GM12865 (cell line): ENCODE results near the gene BAIAP2.

ENCODE experiments used
- DNase-seq: peaks from one replicate; pipeline ENCODE4 v3.0.0; 2010; ENCODE audit warnings: low read depth
- H3K4me3 ChIP-seq: 2 replicates; pipeline ENCODE4 v1.5.1; 2011; ENCODE audit warnings: mild to moderate bottlenecking, low read depth, low read length, control low read depth
- TF ChIP-seq, protein P1 (sequence below): IDR thresholded peaks from 2 replicates; pipeline ENCODE4 v1.5.1; 2011; ENCODE audit warnings: low read length, control low read depth, low read depth, inconsistent platforms; ENCODE audit not compliant: insufficient read depth; ENCODE audit errors: missing control alignments

The BAIAP2 gene

DNA sequence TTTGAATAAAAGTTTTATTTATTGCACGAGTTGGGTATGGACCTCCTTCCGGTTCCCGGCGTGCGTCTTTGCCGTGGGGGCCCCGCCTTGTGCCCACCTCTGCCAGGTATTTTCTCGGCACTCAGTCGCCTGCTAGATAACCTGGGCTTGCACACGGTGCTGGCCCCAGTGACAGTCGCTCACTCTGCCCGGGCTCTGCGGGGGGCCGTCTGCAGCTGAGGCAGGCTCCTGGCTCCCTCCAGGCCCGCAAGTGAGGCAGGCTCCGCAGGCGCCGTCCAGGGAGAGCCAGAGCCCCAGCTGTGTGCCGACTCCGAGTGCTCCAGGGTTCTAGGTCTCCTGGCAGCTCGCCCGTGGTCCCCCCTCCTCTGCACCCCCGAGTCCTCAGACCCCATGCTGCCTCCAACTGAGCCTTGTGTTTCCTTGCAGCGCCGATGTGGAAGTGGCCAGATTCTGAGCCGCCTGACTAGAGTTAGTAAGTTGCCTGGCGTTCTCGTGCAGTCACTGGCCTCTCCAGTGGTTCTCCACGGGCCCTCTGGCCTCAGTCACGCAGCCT is 75.6 kb downstream of the BAIAP2 start:
- no peak for DNase-seq
- TF ChIP-seq, protein P1, sequence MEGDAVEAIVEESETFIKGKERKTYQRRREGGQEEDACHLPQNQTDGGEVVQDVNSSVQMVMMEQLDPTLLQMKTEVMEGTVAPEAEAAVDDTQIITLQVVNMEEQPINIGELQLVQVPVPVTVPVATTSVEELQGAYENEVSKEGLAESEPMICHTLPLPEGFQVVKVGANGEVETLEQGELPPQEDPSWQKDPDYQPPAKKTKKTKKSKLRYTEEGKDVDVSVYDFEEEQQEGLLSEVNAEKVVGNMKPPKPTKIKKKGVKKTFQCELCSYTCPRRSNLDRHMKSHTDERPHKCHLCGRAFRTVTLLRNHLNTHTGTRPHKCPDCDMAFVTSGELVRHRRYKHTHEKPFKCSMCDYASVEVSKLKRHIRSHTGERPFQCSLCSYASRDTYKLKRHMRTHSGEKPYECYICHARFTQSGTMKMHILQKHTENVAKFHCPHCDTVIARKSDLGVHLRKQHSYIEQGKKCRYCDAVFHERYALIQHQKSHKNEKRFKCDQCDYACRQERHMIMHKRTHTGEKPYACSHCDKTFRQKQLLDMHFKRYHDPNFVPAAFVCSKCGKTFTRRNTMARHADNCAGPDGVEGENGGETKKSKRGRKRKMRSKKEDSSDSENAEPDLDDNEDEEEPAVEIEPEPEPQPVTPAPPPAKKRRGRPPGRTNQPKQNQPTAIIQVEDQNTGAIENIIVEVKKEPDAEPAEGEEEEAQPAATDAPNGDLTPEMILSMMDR, result no peak
- H3K4me3 ChIP-seq, result no peak overlapping the region

DNA sequence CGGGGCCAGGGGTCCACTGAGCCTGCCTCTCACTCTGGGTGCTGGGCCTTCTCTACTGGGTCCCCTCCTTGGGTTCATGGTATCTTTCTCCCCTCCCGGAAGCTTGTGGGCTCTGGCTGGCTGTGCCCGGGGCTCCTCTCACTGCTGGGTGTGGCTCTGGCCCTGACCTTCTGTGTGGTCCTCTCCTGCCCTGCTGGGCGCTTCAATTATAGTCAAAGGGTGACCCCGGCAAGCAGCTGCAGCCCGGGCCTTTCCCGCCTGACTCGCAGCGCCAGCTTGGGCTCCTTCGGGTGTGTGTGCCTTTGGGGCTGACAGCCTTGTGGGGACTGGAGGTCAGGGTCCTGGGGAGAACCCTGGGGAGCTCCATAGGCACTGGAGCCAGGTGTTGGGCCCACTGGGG is 76.1 kb downstream of the BAIAP2 start:
- DNase-seq, result no peak
- H3K4me3 ChIP-seq, result no peak overlapping the region
- TF ChIP-seq, protein P1, result no peak

DNA sequence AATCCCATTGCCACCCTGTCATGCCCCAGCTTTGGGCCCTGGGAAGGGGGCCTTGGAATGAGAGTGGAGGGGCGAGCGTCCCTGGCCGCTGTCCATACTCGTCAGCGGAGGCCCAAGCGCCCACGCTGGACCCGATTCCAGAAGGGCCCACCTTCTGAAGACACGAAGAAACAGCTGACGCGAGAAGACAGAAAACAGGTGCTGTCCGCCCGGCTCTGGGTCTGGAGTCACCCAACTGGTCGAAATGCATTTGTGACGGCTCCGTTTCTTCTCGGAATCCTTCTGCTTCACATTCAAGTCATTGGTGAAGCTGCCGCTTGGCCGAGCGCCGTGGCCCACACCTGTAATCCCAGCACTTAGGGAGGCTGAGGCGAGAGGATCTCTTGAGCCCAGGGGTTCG is 77.5 kb downstream of the BAIAP2 start:
- DNase-seq, result no peak
- TF ChIP-seq, protein P1, result no peak
- no peak overlapping the region for H3K4me3 ChIP-seq

DNA sequence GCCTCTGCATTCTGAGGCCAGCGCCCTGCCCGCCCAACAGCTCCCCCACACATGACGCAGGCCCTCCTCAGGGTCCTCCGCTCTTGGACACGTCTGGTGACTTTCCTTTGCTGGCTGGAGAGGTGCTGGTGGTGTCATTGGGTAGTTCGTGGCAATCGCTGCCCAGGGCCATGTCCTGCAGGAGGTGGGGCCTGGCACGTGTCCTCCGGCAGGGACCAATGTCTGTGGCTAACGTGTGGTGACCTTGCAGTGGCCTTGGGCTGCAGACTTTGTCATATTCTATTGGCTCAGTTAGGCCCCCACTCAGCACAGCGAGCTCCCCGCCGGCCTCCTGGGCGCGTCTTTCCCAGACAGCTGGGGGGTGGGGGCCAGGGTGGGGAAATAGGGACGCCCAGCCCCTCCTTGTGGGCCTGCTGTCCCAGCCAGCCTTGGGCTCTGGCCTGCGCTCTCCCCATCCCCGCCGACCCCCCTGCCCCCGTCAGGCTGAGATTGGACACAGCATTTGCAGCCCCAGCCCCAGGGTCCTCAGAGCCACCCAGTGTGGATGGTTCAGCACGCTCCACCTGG is 78.3 kb downstream of the BAIAP2 start:
- H3K4me3 ChIP-seq, result no peak overlapping the region
- TF ChIP-seq, protein P1, result no peak
- no peak for DNase-seq

DNA sequence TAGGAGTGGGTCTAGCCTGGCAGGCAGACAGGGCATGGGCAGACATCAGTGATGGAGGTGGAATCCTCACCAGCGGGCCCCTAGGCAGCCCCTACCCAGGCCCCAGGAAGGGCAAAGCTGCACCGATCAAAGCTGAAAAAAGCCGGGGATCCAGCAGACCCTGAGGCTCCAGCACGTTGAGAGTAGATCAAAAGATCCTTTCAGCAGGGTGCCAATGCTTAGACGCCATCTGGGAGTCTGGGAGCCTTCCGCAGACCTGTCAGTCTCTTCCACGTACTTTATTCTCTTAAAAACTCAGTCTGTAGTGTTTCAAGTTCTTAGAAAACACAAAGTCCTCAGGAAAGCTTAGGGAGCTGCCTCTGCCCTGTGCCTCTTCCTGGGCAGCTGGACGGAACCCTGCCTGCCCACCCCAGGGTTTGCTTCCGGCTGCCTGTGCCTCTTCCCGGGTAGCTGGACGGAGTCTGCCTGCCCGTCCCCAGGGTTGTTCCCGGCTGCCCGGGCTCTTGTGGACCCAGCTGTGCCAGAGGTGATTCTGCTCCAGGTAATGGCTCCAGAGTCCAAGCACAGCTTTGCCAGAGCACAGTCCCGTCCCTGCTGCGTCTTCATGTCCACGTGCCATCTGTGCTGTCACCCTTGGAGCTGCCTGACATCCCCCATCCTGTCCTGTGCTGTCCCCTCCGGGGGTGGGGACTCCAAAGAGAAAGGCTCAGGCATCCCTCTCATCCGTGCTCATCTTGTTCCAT is 79.6 kb downstream of the BAIAP2 start:
- no peak overlapping the region for H3K4me3 ChIP-seq
- TF ChIP-seq, protein P1, result no peak
- no peak for DNase-seq

DNA sequence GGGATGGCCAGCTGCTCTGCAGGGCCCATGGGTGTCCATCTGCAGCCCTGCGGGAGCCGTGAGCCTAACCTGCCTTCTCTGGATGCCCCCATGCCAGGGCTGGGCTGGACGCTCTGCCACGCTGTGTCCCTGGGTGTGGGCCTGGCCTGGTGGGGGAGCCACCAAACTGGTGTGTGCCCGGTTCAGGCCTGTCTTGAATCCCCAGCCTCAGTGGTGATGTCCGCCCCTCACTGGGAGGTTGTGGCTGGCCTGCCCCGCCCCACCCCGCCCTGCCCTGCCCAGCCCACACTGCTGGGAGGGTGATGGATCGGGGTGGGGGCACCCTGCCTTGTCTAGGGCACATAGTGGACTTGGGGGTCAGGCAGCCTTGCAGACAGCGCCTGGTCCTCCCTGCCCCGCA is 80.3 kb downstream of the BAIAP2 start:
- TF ChIP-seq, protein P1, result no peak
- no peak for DNase-seq
- no peak overlapping the region for H3K4me3 ChIP-seq
